SJCRH30 (cell line): ENCODE results near the gene GSTA5. TPM values are rescaled to one million over a fixed set of nuclear protein-coding genes. Genes with fewer than 3 reads are reported as not detected.
"Not testable (repeated sequence)": the region's sequence is repeated elsewhere in the genome, so short reads cannot be mapped to it uniquely, and the experiment has no call there.

Experiments used
- DNase-seq, 2 experiments: peaks; one replicate each; pipeline ENCODE4 v3.0.0-alpha.2; 2015 to 2020
- H3K27ac ChIP-seq: fragments of 250-450 bp; sonication (Bioruptor Pico); 2 replicates; pipeline ENCODE4 v1.5.1; 2020; ENCODE audit warnings: mild to moderate bottlenecking, moderate library complexity
- H3K27me3 ChIP-seq: fragments of 250-450 bp; sonication (Bioruptor Pico); 2 replicates; pipeline ENCODE4 v1.5.1; 2020; ENCODE audit warnings: mild to moderate bottlenecking, moderate library complexity
- H3K36me3 ChIP-seq: fragments of 250-450 bp; sonication (Bioruptor Pico); 2 replicates; pipeline ENCODE4 v1.5.1; 2020; ENCODE audit warnings: mild to moderate bottlenecking, moderate library complexity
- H3K4me1 ChIP-seq: fragments of 250-450 bp; sonication (Bioruptor Pico); 2 replicates; pipeline ENCODE4 v1.5.1; 2020; ENCODE audit warnings: mild to moderate bottlenecking, moderate library complexity
- H3K4me3 ChIP-seq: fragments of 250-450 bp; sonication (Bioruptor Pico); 2 replicates; pipeline ENCODE4 v1.5.1; 2020; ENCODE audit warnings: mild to moderate bottlenecking, moderate library complexity
- H3K9me3 ChIP-seq: fragments of 250-450 bp; sonication (Bioruptor Pico); replicated peaks from 2 replicates; pipeline ENCODE4 v1.5.1; 2020; ENCODE audit warnings: mild to moderate bottlenecking, moderate library complexity
- total RNA-seq: library from RNA; depleted of rRNA; stranded (reverse); fragments of >200 nt; shearing (Covaris generic); gene quantifications from 2 replicates; pipeline ENCODE4 v1.2.3, GENCODE V29; 2014

Gene GSTA5
- total RNA-seq, 1 experiment from 2014 or later, result not detected

DNA sequence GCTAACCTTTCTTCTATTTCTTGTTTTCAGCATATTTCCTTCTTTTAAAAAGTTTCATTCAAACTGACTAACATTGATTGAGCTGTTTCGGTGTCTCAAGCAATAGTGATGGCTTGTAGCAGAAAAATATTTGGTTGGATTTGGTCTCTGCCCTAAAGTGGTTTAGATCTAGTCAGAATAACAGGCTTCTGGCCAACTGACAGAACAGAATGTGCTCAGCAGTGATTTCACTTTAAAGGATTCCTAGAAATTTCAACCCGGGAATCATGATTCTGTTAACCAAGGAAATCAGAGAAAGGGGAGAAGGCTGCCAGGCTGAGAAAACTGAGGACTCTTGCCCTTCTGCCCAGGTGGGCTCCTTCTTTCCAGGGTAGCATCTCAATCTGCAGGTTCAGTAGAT is 20.4 kb downstream of the GSTA5 start:
- Histone ChIP-seq H3K36me3 (no peaks in the 10 kb centered on the region), H3K4me3 (no peak overlapping the region), H3K27me3 (no peaks in the 10 kb centered on the region), H3K4me1 (no peaks in the 10 kb centered on the region), H3K9me3 (no peaks in the 10 kb centered on the region), H3K27ac (no peak overlapping the region)
- no peak for DNase-seq

DNA sequence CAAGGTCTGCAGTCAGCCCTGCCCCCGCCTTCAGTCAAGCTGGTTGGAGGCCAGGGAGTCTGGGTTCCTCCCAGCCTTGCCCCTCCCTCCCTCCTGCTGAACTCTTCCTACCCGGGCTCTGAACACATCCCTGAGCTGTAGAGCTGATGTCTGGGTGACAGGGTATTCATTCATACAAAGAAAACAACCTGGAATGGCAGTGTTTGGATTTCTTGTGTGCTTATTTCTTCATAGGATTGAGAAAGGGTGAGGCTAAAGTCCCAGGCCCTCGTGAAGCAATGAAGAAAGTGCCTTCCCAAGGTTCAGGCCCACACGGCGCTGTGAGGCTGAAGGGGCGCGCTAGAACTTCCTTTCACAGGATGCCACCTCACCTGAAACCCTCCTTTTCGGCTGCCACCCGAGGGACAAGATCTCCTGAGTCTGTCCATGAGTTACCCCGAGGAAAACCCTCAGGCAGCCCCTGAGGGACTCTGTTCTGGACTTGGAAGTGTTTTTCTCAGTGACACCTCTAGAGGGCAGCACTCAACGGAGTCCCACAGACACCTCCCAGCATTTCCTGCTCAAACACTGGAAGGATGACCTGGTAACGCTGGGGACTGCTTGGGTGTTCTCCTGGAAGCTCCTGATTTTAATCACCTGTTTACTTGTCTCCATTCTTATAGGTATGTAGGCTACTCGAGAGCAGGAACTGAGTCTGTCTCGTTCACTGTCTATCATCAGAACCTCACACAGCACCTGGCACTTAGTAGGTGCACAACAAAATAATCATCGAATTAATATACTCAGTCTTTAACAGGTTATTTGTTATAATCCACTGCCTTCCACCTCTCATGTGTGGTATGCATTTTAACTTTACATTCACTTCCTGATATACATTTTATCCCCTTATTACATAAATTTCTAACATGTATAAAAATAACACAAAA is 25.2 kb downstream of the GSTA5 start:
- no peaks in the 10 kb centered on the region for H3K9me3 ChIP-seq
- H3K36me3 ChIP-seq, result no peaks in the 10 kb centered on the region
- no peaks in the 10 kb centered on the region for H3K27me3 ChIP-seq
- H3K27ac ChIP-seq, result no peak overlapping the region
- DNase-seq, result peak; percentile 42 to 70
- no peak overlapping the region for H3K4me3 ChIP-seq
- no peaks in the 10 kb centered on the region for H3K4me1 ChIP-seq

DNA sequence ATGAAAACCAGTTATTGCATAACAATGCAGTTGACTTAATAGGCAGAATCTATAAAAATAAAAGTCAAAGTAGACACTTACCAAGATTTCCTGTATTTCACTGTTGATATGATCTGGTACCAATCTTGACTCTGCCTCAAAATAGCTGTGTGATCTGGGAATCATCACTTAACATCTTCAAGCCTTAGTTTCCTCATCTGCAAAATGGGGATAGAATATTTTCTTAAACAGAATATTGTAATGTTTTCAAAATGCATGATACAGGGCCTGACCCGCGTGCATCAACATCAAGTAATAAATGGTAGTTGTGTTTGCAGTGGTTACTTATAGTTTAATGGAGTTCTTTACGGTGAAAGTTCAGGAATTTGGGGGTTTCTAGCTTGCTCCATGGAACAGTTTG is 26.1 kb downstream of the GSTA5 start:
- H3K9me3 ChIP-seq, H3K36me3 ChIP-seq, DNase-seq, H3K4me3 ChIP-seq, H3K27me3 ChIP-seq, H3K27ac ChIP-seq, H3K4me1 ChIP-seq: not testable (repeated sequence)

DNA sequence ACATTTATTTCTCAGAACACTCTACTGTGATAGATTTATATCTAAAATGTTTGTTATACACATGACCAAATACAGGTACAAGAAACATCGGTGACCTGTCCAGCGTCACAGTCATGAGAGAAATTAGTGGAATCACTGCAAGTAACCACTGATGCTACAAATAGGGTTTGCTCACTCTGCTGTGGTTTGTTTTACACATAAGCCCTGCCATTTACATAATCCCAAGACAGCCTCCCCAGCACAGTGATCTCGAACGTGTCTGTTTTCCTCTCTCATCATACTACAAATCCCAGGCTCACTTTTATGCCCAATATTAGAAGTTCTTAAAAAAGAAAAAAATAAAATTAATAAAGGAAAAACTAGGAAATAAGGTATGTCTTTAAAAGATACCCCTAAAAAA is 30.8 kb downstream of the GSTA5 start:
- H3K4me3 ChIP-seq, H3K4me1 ChIP-seq, H3K36me3 ChIP-seq, DNase-seq, H3K9me3 ChIP-seq, H3K27ac ChIP-seq, H3K27me3 ChIP-seq: not testable (repeated sequence)

DNA sequence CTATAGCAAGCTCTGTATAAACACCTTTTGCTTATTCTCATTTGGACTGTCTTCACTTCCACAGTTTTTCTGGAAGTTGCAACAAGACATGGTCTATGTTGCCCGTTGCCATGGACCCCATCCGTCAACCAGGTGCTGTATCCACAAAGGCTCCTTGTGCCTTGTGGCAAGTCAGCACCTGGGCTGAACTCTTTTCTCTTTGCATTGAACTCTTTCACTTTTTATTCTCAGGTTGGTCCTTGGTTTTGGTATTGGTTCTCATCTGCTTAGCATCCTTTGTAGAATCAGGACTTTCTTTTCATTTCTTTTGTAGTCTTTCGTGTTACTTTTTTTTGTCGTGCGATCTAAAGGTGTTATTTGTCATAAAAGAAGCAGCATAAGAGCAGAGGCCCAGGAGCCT is 32.0 kb downstream of the GSTA5 start:
- no peak for DNase-seq
- Histone ChIP-seq H3K36me3 (no peaks in the 10 kb centered on the region), H3K27ac (no peak overlapping the region), H3K4me1 (no peaks in the 10 kb centered on the region), H3K9me3 (no peaks in the 10 kb centered on the region), H3K4me3 (no peak overlapping the region), H3K27me3 (no peaks in the 10 kb centered on the region)

DNA sequence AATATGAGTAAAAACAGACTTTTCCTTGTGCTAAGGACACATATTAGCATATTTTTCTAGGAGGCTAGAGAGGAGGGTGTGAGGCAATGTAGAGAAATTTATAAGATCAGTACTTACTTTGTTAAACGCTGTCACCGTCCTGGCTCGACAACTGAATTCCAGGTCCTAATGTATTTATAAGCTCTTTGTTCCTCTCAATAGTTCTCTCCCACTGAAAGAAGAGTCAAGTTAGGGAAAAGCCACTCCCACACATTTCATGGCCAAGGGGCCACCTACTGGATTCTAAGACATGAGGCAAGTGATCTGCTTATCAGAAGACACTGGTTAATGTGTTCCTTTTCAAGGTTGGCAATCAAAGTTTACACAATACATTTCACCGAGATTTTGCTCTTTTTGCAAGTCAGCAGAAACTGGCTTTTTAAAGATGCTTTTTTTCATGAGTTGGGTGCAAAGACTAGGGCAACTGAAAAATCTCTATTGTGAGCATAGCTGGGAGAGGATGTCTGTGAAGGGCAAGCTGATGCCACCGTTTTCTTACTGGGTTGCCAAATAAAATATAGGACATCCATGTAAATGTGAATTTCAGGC is 36.9 kb downstream of the GSTA5 start, which contains the start of gene GSTA1:
Gene GSTA1 (minus strand): TSS at position 149 of the 588 bp plus-strand sequence. CDS start 4,549 bp downstream, outside the sequence.
- H3K27ac ChIP-seq, H3K36me3 ChIP-seq, DNase-seq, H3K4me3 ChIP-seq, H3K9me3 ChIP-seq, H3K4me1 ChIP-seq, H3K27me3 ChIP-seq: not testable (repeated sequence)

DNA sequence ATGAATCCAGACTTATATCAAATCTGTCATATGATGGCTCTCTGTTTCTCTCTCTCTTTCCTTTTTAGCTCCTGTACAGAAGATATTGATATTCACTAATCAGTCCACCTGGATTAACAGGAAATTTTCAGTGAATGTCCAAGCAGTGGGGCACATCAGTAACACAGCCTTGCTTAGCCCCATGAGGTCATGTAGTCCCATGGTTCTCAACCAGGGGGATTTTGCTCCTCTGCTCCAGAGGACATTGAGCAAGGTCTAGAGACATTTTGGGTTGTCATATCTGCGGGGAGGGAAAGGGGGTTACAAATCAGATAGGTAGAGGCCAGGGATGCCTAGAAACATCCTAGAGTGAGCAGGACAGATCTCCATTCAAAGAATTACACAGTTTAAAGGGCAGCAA is 37.8 kb downstream of the GSTA5 start:
- no peak for DNase-seq
- H3K27me3 ChIP-seq, result no peaks in the 10 kb centered on the region

DNA sequence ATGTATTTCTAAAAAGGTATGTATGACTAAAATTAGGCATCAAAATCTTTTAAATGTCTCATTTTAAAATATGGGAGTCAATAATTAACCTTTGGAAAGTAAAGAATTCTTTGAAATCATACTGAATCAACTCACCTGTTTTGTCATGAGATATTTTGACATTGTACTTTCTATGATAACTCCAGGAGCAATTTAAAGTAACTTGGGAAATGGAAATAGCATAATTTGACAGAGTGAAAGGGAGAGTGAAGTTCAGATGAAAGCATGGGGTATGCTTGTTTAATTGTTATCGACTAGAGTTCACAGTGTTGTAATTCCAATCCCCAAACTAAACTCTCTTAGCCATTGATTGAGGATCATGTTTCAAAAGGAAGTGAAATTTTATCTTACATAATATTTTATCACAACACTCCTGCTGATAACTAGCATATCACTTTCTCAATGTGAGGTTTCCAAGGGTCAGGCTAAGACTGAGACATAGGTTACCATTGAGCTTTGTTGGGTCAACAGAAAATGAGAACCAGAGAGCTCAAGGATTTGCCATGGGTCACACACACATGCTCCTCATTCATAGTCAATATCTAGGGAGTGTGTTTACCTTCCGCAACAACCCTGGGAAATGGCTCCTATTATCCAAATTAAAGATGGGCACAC is 39.3 kb downstream of the GSTA5 start:
- no peaks in the 10 kb centered on the region for H3K36me3 ChIP-seq
- no peaks in the 10 kb centered on the region for H3K4me1 ChIP-seq
- no peaks in the 10 kb centered on the region for H3K9me3 ChIP-seq

More for the DNA sequence above, 37.8 kb downstream of the GSTA5 start:
- Histone ChIP-seq H3K27ac (no peak overlapping the region), H3K4me3 (no peak overlapping the region), H3K4me1 (no peaks in the 10 kb centered on the region), H3K9me3 (no peaks in the 10 kb centered on the region), H3K36me3 (no peaks in the 10 kb centered on the region)

DNA sequence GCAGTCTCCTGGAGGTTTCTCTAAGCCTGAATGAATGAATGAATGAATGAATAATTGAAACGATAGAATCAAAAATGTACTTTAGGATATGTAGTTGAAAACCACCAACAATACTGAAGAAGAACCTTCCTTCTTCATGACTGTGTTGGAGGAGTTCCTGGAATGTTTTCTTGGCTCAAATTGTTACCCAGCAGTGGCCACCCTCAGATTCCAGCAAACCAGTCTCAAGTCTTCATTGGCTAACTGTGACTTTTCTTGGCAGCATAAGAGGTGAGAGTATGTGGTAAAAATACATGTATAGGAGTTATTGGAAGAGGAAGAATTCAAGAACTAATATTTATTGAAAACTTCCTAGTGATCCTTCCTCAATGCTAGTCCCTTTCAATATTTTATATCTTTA is 41.3 kb downstream of the GSTA5 start:
- not testable (repeated sequence) for H3K27ac ChIP-seq, H3K4me1 ChIP-seq, H3K4me3 ChIP-seq, DNase-seq, H3K9me3 ChIP-seq, H3K36me3 ChIP-seq, H3K27me3 ChIP-seq

More for the DNA sequence above, 39.3 kb downstream of the GSTA5 start:
- no peak overlapping the region for H3K27ac ChIP-seq
- no peaks in the 10 kb centered on the region for H3K27me3 ChIP-seq
- no peak overlapping the region for H3K4me3 ChIP-seq
- DNase-seq, result no peak

DNA sequence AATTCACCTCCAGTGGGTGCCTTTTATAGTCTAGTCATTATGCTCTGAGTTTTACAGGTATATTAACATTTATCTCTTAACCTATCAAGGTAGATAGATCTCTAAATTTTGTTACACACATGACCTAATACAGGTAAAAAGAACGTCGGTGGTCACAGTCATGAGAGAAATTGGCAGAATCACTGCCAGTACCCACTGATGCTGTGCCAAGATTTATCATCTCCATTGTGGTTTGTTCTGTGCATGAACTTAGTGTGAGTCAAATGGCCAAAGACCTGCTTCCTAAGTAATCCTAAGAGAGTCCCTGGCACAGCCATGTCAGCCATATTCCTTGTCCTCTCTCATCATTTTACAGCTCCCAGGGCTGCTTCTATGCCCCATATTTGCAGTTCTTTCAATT is 46.2 kb downstream of the GSTA5 start:
- H3K9me3 ChIP-seq, H3K4me3 ChIP-seq, H3K36me3 ChIP-seq, H3K4me1 ChIP-seq, H3K27me3 ChIP-seq, DNase-seq, H3K27ac ChIP-seq: not testable (repeated sequence)

DNA sequence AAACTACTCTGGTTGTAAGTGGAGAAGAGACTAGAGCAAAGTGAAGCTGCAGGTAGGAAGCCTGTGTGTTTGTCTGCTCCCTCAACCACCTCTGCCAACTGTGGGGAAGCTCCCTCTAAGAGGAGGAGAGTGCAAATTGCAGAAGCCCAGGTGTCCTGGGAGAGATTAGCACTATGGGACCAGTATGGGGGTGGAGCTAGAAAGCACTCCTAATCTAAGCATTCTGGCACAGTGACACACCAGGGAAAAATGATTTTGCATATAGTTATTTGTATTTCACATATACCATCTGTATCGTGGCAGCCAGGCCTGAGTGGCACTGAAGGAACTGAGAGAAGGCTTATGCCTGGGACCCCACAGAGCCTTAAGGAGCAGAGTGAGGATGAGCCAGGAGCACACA is 49.8 kb downstream of the GSTA5 start:
- no peaks in the 10 kb centered on the region for H3K4me1 ChIP-seq
- H3K9me3 ChIP-seq, result no peaks in the 10 kb centered on the region
- H3K4me3 ChIP-seq, result no peak overlapping the region
- no peaks in the 10 kb centered on the region for H3K36me3 ChIP-seq
- H3K27ac ChIP-seq, result no peak overlapping the region
- no peak for DNase-seq
- H3K27me3 ChIP-seq, result no peaks in the 10 kb centered on the region

DNA sequence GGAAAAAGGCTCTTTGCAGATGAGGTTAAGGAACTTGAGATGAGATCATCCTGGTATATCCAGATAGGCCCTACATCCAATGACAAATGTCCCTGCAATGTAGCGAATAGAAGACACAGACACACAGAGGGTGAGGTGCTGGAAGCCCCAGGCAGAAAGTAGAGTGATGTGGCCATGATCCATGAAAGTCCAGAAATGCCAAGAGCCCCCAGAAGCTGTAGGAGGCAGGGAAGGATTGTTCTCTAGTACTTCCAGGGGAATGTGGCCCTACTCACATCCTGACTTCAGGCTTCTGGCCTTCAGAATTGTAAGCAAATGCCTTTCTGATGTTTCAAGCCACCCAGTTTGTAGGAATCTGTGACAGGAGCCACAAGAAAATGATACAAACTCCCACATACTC is 51.0 kb downstream of the GSTA5 start:
- H3K9me3 ChIP-seq, H3K4me3 ChIP-seq, H3K36me3 ChIP-seq, H3K27me3 ChIP-seq, H3K4me1 ChIP-seq, DNase-seq, H3K27ac ChIP-seq: not testable (repeated sequence)

DNA sequence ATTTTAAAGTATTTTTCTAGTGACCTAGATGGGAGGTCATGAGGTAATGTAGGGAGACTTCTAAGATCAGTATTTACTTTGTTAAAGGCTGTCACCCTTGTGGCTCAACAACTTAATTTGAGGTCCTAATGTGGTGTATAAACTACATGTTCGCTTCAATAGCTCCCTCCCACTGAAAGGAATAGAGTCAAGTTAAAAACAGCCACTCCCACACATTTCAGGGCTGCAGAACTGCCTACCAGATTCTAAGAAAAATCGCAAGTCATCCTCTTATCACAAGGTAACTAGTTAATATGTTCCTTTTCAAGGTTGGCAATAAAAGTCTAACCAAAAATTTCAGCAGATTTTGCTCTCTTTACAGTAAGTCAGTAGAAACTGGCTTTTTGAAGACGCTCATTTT is 52.1 kb downstream of the GSTA5 start:
- Histone ChIP-seq H3K27me3 (no peaks in the 10 kb centered on the region), H3K36me3 (no peaks in the 10 kb centered on the region), H3K27ac (no peak overlapping the region), H3K9me3 (no peaks in the 10 kb centered on the region), H3K4me3 (no peak overlapping the region), H3K4me1 (no peaks in the 10 kb centered on the region)
- no peak for DNase-seq

DNA sequence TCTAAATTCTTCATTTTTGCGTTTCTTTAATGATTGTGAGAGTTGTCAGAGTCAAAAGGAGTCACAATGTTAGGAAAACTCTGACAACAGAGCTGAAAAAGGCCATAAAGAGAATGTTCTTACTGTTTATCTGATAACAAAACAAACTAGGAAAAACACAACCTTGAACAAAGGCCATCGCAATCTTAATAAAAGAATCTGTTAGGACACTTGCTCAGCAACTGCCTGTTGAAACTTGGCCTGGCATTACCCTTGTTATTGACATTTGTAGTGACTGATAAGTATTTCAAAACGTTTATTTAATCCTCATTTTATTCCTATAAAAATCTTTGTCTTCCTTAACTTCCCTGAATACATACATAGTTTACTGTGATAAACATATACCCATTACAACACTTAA is 52.7 kb downstream of the GSTA5 start:
- no peaks in the 10 kb centered on the region for H3K36me3 ChIP-seq
- H3K27me3 ChIP-seq, result no peaks in the 10 kb centered on the region
- H3K4me3 ChIP-seq, result no peak overlapping the region
- H3K27ac ChIP-seq, result no peak overlapping the region
- no peaks in the 10 kb centered on the region for H3K9me3 ChIP-seq
- no peak for DNase-seq
- no peaks in the 10 kb centered on the region for H3K4me1 ChIP-seq

DNA sequence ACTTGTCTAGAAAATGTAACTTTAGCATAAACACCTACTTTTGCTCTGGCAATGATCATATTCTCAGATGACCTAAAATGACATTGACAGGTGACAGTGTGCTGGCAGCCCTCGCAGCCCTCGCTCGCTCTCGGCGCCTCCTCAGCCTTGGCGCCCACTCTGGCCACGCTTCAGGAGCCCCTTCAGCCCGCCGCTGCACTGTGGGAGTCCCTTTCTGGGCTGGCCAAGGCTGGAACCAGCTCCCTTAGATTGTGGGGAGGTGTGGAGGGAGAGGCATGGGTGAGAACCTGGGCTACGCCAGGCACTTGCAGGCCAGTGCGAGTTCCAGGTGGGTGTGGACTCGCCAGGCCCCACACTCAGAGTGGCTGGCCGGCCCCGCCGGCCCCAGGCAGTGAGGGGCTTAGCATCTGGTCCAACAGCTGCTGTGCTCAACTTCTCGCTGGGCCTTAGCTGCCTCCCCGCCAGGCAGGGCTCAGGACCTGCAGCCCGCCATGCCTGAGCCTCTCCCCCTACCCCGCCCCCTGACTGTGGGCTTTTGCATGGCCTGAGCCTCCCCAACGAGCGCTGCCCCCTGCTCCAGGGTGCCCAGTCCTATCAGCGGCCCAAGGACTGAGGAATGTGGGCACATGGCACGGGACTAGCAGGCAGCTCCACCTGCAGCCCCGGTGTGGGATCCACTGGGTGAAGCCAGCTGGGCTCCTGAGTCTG is 54.2 kb downstream of the GSTA5 start:
- H3K9me3 ChIP-seq, result no peaks in the 10 kb centered on the region
- H3K27me3 ChIP-seq, result no peaks in the 10 kb centered on the region
- no peak overlapping the region for H3K27ac ChIP-seq
- no peak for DNase-seq
- no peak overlapping the region for H3K4me3 ChIP-seq
- H3K4me1 ChIP-seq, result no peaks in the 10 kb centered on the region
- H3K36me3 ChIP-seq, result no peaks in the 10 kb centered on the region
